Breast epithelium (tissue), 4 donors: ENCODE results near the gene PDE6A. TPM values are rescaled to one million over a fixed set of nuclear protein-coding genes. Genes with fewer than 3 reads are reported as not detected.

Experiments
- DNase-seq, 2 donors: peaks; one replicate each; pipeline ENCODE4 v3.0.0-alpha.2; 2019; ENCODE audit warnings: low spot score in 2 of 2
- H3K27ac ChIP-seq, 2 donors: fragments of 200-600 bp; sonication (generic) in 1 of 2; one replicate each; pipeline ENCODE4 v1.5.1; 2016 to 2019; ENCODE audit warnings: mild to moderate bottlenecking in 1 of 2
- H3K27me3 ChIP-seq, 2 donors: fragments of 200-600 bp; sonication (generic) in 1 of 2; one replicate each; pipeline versions ENCODE4 v1.5.1 to v1.6.0; 2017 to 2019; ENCODE audit warnings: control low read depth in 1 of 2, mild to moderate bottlenecking in 1 of 2
- H3K36me3 ChIP-seq: fragments of 200-600 bp; one replicate; pipeline ENCODE4 v1.5.1; 2019
- H3K4me1 ChIP-seq, 2 donors: fragments of 200-600 bp; sonication (generic); one replicate each; pipeline ENCODE4 v1.5.1; 2016 to 2019; ENCODE audit warnings: control low read depth in 1 of 2
- H3K4me3 ChIP-seq, 3 donors: fragments of 200-600 bp; sonication (generic); 1 replicate in 2 of 3; 2 replicates in 1 of 3; pipeline ENCODE4 v1.5.1; 2016 to 2019; ENCODE audit warnings: mild to moderate bottlenecking in 3 of 3, moderate library complexity in 2 of 3
- H3K9me3 ChIP-seq, 2 donors: fragments of 200-600 bp; sonication (generic) in 1 of 2; one replicate each; pipeline ENCODE4 v1.5.1; 2016 to 2019; ENCODE audit warnings: control low read depth in 1 of 2
- CTCF ChIP-seq, 3 donors: fragments of 450-650 bp; IDR thresholded peaks; one replicate each; pipeline ENCODE4 v1.5.1; 2016 to 2017; ENCODE audit warnings: antibody characterized with exemption in 3 of 3, mild to moderate bottlenecking in 3 of 3, moderate library complexity in 3 of 3
- POLR2A ChIP-seq: fragments of 450-650 bp; IDR thresholded peaks from one replicate; pipeline ENCODE4 v1.6.1; 2016; ENCODE audit warnings: antibody characterized with exemption, mild to moderate bottlenecking, moderate library complexity
- POLR2AphosphoS5 ChIP-seq, 3 donors: sonication (generic); formaldehyde crosslinking; IDR thresholded peaks; one replicate each; pipeline ENCODE4 v1.6.1; 2017; ENCODE audit warnings: antibody characterized with exemption in 3 of 3
- intact Hi-C: fragments of 100-400 bp; cut with DNase I; formaldehyde crosslinking; loops from one replicate; pipeline ENCODE4 v1.15.1; 2023; ENCODE audit warnings: low total_unique reads
- total RNA-seq, 3 donors: library from RNA; depleted of rRNA; stranded (reverse); fragments of >200 nt; gene quantifications; one replicate each; pipeline ENCODE4 v1.1.0, GENCODE V29; 2016

The PDE6A gene
- total RNA-seq, 3 donors from 2014 or later = under 0.01 to 0.15 TPM; not detected in 1

- TF ChIP-seq POLR2AphosphoS5 (IDR thresholded peaks at IDR 0.05) = no peak
- no peak for TF ChIP-seq POLR2A
- TF ChIP-seq CTCF (IDR thresholded peaks at IDR 0.05) = no peak
- Histone ChIP-seq H3K4me3 (no peak overlapping the region), H3K36me3 (no peaks in the 10 kb centered on the region), H3K4me1 (no peaks in the 10 kb centered on the region), H3K27me3 (no peaks in the 10 kb centered on the region), H3K27ac (no peak overlapping the region), H3K9me3 (no peaks in the 10 kb centered on the region)
- intact Hi-C loops = loop anchor here (5.0 kb wide), 1 partner anchor 184 kb away; no protein-coding TSS in a partner anchor
- no peak for DNase-seq
These were observed 36.8 kb downstream of the PDE6A start for GRCh38 chr5:149907828-149908227.

GRCh38 chr5:149904977-149905376 lies 39.6 kb downstream of the PDE6A start:
- intact Hi-C loops = loop anchor here (5.0 kb wide), 1 partner anchor 187 kb away; no protein-coding TSS in a partner anchor
- TF ChIP-seq POLR2A (no peak), CTCF (IDR thresholded peaks at IDR 0.05) (no peak), POLR2AphosphoS5 (IDR thresholded peaks at IDR 0.05) (no peak)
- Histone ChIP-seq H3K9me3 (no peaks in the 10 kb centered on the region), H3K4me3 (no peak overlapping the region), H3K4me1 (no peaks in the 10 kb centered on the region), H3K27me3 (no peaks in the 10 kb centered on the region), H3K36me3 (no peaks in the 10 kb centered on the region), H3K27ac (no peak overlapping the region)
- DNase-seq = no peak

GRCh38 chr5:149904293-149904886 lies 40.2 kb downstream of the PDE6A start:
- H3K27ac ChIP-seq = no peak overlapping the region
- no peaks in the 10 kb centered on the region for H3K36me3 ChIP-seq
- H3K9me3 ChIP-seq = no peaks in the 10 kb centered on the region
- no peak overlapping the region for H3K4me3 ChIP-seq
- no peak for TF ChIP-seq POLR2AphosphoS5 (IDR thresholded peaks at IDR 0.05)
- TF ChIP-seq CTCF (IDR thresholded peaks at IDR 0.05) = no peak
- no peak for TF ChIP-seq POLR2A
- DNase-seq = no peak
- intact Hi-C loops = no loop called here
- H3K27me3 ChIP-seq = no peaks in the 10 kb centered on the region
- H3K4me1 ChIP-seq = no peaks in the 10 kb centered on the region

GRCh38 chr5:149903404-149903803 lies 41.2 kb downstream of the PDE6A start:
- Histone ChIP-seq H3K4me1 (no peaks in the 10 kb centered on the region), H3K36me3 (no peaks in the 10 kb centered on the region), H3K27me3 (no peaks in the 10 kb centered on the region), H3K9me3 (no peaks in the 10 kb centered on the region), H3K27ac (no peak overlapping the region), H3K4me3 (no peak overlapping the region)
- intact Hi-C loops = no loop called here
- no peak for DNase-seq
- no peak for TF ChIP-seq POLR2A
- TF ChIP-seq POLR2AphosphoS5 (IDR thresholded peaks at IDR 0.05) = no peak
- no peak for TF ChIP-seq CTCF (IDR thresholded peaks at IDR 0.05)

- DNase-seq = no peak
- intact Hi-C loops = no loop called here
- no peak for TF ChIP-seq POLR2A
- TF ChIP-seq CTCF (IDR thresholded peaks at IDR 0.05) = no peak
- no peak for TF ChIP-seq POLR2AphosphoS5 (IDR thresholded peaks at IDR 0.05)
These were observed 42.4 kb downstream of the PDE6A start for GRCh38 chr5:149902177-149902576.

More at GRCh38 chr5:149902177-149902576, 42.4 kb downstream of the PDE6A start:
- H3K4me3 ChIP-seq = no peak overlapping the region
- H3K27me3 ChIP-seq = no peaks in the 10 kb centered on the region
- no peaks in the 10 kb centered on the region for H3K4me1 ChIP-seq
- H3K36me3 ChIP-seq = no peaks in the 10 kb centered on the region
- no peak overlapping the region for H3K27ac ChIP-seq
- no peaks in the 10 kb centered on the region for H3K9me3 ChIP-seq
